ENCODE results near the gene USP25.

DNA sequence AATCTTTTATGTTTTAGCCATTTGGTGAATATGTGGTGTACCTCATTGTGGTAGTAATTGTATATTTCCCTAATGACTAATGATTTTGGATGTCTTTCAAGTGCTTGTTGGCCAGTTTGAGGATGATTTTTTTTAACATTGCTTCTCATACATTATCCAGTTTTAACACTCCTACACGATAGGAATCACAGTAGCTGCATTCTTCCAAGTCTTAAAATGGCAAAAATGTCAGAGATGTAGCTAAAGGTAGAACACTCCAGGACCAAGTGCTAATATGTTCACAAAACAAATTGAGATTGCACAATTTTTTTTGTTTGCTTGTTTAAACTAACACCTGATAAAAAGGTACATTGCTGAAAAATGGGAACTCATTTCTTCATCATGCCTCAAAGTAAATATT, 11.7 kb downstream of the USP25 start:
- TF ChIP-seq CREM (CRISPR knock-in tag; IDR thresholded peaks at IDR 0.05) = no peak
- TF ChIP-seq, protein P1, sequence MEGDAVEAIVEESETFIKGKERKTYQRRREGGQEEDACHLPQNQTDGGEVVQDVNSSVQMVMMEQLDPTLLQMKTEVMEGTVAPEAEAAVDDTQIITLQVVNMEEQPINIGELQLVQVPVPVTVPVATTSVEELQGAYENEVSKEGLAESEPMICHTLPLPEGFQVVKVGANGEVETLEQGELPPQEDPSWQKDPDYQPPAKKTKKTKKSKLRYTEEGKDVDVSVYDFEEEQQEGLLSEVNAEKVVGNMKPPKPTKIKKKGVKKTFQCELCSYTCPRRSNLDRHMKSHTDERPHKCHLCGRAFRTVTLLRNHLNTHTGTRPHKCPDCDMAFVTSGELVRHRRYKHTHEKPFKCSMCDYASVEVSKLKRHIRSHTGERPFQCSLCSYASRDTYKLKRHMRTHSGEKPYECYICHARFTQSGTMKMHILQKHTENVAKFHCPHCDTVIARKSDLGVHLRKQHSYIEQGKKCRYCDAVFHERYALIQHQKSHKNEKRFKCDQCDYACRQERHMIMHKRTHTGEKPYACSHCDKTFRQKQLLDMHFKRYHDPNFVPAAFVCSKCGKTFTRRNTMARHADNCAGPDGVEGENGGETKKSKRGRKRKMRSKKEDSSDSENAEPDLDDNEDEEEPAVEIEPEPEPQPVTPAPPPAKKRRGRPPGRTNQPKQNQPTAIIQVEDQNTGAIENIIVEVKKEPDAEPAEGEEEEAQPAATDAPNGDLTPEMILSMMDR (IDR thresholded peaks at IDR 0.05) = no peak
- no peak for TF ChIP-seq OVOL2 (CRISPR knock-in tag; IDR thresholded peaks at IDR 0.05; ENCODE audit: borderline replicate concordance)
- TF ChIP-seq CREB1 (CRISPR knock-in tag; IDR thresholded peaks at IDR 0.05) = no peak
